HepG2 (cell line): ENCODE results near the gene ZFR. TPM values are rescaled to one million over a fixed set of nuclear protein-coding genes. Genes with fewer than 3 reads are reported as not detected.

Experiments used
- HMG20A ChIP-seq: IDR thresholded peaks from 2 replicates; pipeline ENCODE4 v1.6.1; 2016; ENCODE audit warnings: borderline replicate concordance
- HNRNPK ChIP-seq: fragments of 200-400 bp; formaldehyde crosslinking; IDR thresholded peaks from 2 replicates; pipeline ENCODE4 v1.6.1; 2018; ENCODE audit warnings: low read length, low read depth, moderate library complexity, mild to moderate bottlenecking; ENCODE audit not compliant: poor library complexity, severe bottlenecking
- LRRFIP1 ChIP-seq: sonication (generic); formaldehyde crosslinking; conservative IDR thresholded peaks from 2 replicates; pipeline ENCODE4 v1.4.0; 2020; ENCODE audit warnings: missing genetic modification reagents
- SATB2 ChIP-seq: sonication (generic); formaldehyde crosslinking; IDR thresholded peaks from 2 replicates; pipeline ENCODE4 v1.5.0; 2020; ENCODE audit warnings: missing genetic modification reagents
- WIZ ChIP-seq: sonication (generic); formaldehyde crosslinking; IDR thresholded peaks from 2 replicates; pipeline ENCODE4 v1.5.1; 2020; ENCODE audit warnings: mild to moderate bottlenecking, missing genetic modification reagents
- ZBTB4 ChIP-seq: sonication (generic); formaldehyde crosslinking; IDR thresholded peaks from 2 replicates; pipeline ENCODE4 v1.4.0; 2020; ENCODE audit warnings: missing genetic modification reagents, mild to moderate bottlenecking, borderline replicate concordance
- ZBTB8A ChIP-seq: sonication (generic); formaldehyde crosslinking; IDR thresholded peaks from 2 replicates; pipeline ENCODE4 v1.4.0; 2020; ENCODE audit warnings: mild to moderate bottlenecking, low read depth, missing genetic modification reagents, borderline replicate concordance
- ZFP90 ChIP-seq: sonication (generic); formaldehyde crosslinking; IDR thresholded peaks from 2 replicates; pipeline ENCODE4 v1.8.0; 2022; ENCODE audit warnings: missing genetic modification reagents, mild to moderate bottlenecking, inconsistent platforms, borderline replicate concordance
- ZNF589 ChIP-seq: sonication (generic); formaldehyde crosslinking; conservative IDR thresholded peaks from 2 replicates; pipeline ENCODE4 v1.8.0; 2022; ENCODE audit warnings: mild to moderate bottlenecking, moderate library complexity, missing genetic modification reagents
- ZSCAN29 ChIP-seq: sonication (generic); formaldehyde crosslinking; conservative IDR thresholded peaks from 2 replicates; pipeline ENCODE4 v1.4.0; 2020; ENCODE audit warnings: mild to moderate bottlenecking, missing genetic modification reagents
- polyA plus RNA-seq, 8 experiments: library from polyadenylated mRNA; depleted of rRNA in 3 of 8; stranded (reverse) in 7 of 8; unstranded in 1 of 8; fragments of >200 nt; fragmentation: Illumina TruSeq in 4 of 8; extraction: Trizol in 4 of 8; gene quantifications; 2 replicates each; pipeline versions ENCODE4 v1.2.1 to v1.2.3, GENCODE V29; 2011 to 2016; ENCODE audit warnings: low read depth in 4 of 8, missing spikeins in 1 of 8, mixed read lengths in 1 of 8; ENCODE audit not compliant: insufficient read depth in 1 of 8
- total RNA-seq, 5 experiments: library from RNA; depleted of rRNA; stranded (reverse); fragments of >200 nt; fragmentation: Illumina TruSeq; extraction: Trizol; gene quantifications; 2 replicates each; pipeline ENCODE4 v1.2.3, GENCODE V29; 2016; ENCODE audit warnings: low read depth in 1 of 5
- TF ChIP-seq, protein P1 (sequence below): sonication (generic); formaldehyde crosslinking; IDR thresholded peaks from 2 replicates; pipeline ENCODE4 v1.8.1; 2022; ENCODE audit warnings: low read depth, mild to moderate bottlenecking, missing genetic modification reagents
- TF ChIP-seq, protein P2 (sequence below): sonication (generic); formaldehyde crosslinking; IDR thresholded peaks from 2 replicates; pipeline ENCODE4 v1.4.0; 2020; ENCODE audit warnings: mild to moderate bottlenecking, missing genetic modification reagents

Gene ZFR
- total and polyA plus RNA-seq, 2 of the 13 experiments (the other 11 are each of a cell fraction or from before 2014, with no cell fraction given) = 89.0 to 92.8 TPM

- 0 out of 2 replicates have a peak, but pooled peaks have one; percentile 67 for TF ChIP-seq SATB2
- TF ChIP-seq ZNF589 (CRISPR knock-in tag) = 0 out of 2 replicates have a peak, but pooled peaks have one; percentile 52
- TF ChIP-seq, protein P1, sequence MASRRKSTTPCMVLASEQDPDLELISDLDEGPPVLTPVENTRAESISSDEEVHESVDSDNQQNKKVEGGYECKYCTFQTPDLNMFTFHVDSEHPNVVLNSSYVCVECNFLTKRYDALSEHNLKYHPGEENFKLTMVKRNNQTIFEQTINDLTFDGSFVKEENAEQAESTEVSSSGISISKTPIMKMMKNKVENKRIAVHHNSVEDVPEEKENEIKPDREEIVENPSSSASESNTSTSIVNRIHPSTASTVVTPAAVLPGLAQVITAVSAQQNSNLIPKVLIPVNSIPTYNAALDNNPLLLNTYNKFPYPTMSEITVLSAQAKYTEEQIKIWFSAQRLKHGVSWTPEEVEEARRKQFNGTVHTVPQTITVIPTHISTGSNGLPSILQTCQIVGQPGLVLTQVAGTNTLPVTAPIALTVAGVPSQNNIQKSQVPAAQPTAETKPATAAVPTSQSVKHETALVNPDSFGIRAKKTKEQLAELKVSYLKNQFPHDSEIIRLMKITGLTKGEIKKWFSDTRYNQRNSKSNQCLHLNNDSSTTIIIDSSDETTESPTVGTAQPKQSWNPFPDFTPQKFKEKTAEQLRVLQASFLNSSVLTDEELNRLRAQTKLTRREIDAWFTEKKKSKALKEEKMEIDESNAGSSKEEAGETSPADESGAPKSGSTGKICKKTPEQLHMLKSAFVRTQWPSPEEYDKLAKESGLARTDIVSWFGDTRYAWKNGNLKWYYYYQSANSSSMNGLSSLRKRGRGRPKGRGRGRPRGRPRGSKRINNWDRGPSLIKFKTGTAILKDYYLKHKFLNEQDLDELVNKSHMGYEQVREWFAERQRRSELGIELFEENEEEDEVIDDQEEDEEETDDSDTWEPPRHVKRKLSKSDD = 0 out of 2 replicates have a peak, but pooled peaks have one; percentile 80
- TF ChIP-seq HMG20A (CRISPR knock-in tag) = no peak
- TF ChIP-seq LRRFIP1 (CRISPR knock-in tag) = no peak
- no peak for TF ChIP-seq ZBTB4
- TF ChIP-seq ZSCAN29 (CRISPR knock-in tag) = no peak
- peak; percentile 81; the same call in 1 of the 2 replicates for TF ChIP-seq ZFP90 (CRISPR knock-in tag)
- TF ChIP-seq, protein P2, sequence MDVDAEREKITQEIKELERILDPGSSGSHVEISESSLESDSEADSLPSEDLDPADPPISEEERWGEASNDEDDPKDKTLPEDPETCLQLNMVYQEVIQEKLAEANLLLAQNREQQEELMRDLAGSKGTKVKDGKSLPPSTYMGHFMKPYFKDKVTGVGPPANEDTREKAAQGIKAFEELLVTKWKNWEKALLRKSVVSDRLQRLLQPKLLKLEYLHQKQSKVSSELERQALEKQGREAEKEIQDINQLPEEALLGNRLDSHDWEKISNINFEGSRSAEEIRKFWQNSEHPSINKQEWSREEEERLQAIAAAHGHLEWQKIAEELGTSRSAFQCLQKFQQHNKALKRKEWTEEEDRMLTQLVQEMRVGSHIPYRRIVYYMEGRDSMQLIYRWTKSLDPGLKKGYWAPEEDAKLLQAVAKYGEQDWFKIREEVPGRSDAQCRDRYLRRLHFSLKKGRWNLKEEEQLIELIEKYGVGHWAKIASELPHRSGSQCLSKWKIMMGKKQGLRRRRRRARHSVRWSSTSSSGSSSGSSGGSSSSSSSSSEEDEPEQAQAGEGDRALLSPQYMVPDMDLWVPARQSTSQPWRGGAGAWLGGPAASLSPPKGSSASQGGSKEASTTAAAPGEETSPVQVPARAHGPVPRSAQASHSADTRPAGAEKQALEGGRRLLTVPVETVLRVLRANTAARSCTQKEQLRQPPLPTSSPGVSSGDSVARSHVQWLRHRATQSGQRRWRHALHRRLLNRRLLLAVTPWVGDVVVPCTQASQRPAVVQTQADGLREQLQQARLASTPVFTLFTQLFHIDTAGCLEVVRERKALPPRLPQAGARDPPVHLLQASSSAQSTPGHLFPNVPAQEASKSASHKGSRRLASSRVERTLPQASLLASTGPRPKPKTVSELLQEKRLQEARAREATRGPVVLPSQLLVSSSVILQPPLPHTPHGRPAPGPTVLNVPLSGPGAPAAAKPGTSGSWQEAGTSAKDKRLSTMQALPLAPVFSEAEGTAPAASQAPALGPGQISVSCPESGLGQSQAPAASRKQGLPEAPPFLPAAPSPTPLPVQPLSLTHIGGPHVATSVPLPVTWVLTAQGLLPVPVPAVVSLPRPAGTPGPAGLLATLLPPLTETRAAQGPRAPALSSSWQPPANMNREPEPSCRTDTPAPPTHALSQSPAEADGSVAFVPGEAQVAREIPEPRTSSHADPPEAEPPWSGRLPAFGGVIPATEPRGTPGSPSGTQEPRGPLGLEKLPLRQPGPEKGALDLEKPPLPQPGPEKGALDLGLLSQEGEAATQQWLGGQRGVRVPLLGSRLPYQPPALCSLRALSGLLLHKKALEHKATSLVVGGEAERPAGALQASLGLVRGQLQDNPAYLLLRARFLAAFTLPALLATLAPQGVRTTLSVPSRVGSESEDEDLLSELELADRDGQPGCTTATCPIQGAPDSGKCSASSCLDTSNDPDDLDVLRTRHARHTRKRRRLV (CRISPR knock-in tag) = no peak
- no peak for TF ChIP-seq HNRNPK
- no peak for TF ChIP-seq ZBTB8A (CRISPR knock-in tag)
- TF ChIP-seq WIZ = no peak
Measured at GRCh38 chr5:32444431-32445286, at the start of gene ZFR (continued).
